WERI-Rb-1 (cell line): ENCODE results near the gene PPP1R17.

Source experiments
- DNase-seq: peaks from one replicate; pipeline ENCODE4 v3.0.0-alpha.2; 2020
- H3K27ac ChIP-seq: fragments of 250-450 bp; sonication (Bioruptor Pico); 2 replicates; pipeline ENCODE4 v1.5.1; 2020; ENCODE audit warnings: mild to moderate bottlenecking, moderate library complexity
- H3K27me3 ChIP-seq: fragments of 250-450 bp; sonication (Bioruptor Pico); 2 replicates; pipeline ENCODE4 v1.5.1; 2021; ENCODE audit warnings: mild to moderate bottlenecking, low read depth, moderate library complexity; ENCODE audit not compliant: insufficient read depth, severe bottlenecking
- H3K36me3 ChIP-seq: fragments of 250-450 bp; sonication (Bioruptor Pico); 2 replicates; pipeline ENCODE4 v1.5.1; 2020; ENCODE audit warnings: mild to moderate bottlenecking, moderate library complexity
- H3K4me3 ChIP-seq: 2 replicates; pipeline ENCODE4 v1.5.1; 2011; ENCODE audit warnings: low read depth, mild to moderate bottlenecking, control low read depth, low read length
- H3K9me3 ChIP-seq: fragments of 250-450 bp; sonication (Bioruptor Pico); 2 replicates; pipeline ENCODE4 v1.5.1; 2021; ENCODE audit warnings: mild to moderate bottlenecking, moderate library complexity; ENCODE audit not compliant: severe bottlenecking
- TF ChIP-seq, protein P1 (sequence below): IDR thresholded peaks from 2 replicates; pipeline ENCODE4 v1.5.1; 2011; ENCODE audit warnings: low read depth, mild to moderate bottlenecking, control low read depth, inconsistent platforms, low read length

PPP1R17 gene

DNA sequence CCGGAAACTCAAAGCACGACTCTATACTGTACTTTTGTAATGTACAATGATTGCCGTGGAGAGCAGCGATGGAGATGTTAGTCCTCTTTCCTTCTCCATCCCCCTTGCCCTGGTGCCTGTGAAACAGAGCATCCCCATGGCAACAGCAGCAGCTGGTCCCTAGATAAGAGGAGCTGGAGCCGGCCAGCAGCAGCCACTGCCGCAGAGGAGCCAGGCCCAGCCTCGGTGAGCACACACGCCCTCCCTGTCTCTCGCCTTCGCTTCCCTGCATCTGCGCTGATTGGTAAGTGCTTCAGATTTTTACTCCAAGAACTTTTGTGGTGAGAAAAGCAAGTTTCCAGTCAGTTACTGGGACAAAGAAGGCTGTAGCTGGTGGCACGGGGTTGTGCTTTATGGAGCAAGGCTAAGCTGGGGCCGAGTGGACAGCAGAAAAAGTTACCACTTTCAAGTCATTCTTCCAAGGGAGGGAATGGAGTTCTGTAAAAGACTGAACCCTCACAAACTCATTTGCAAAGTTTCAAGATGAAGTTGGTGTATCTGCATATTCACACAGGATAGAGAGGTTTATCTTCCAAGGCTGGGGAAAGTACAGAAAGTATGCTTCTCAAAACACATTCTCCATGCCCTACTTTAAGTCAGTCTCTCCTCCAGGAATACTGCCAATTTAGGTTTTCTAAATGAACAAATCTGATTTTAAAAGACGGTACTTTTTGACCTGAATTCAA lies at the start of gene PPP1R17:
Gene PPP1R17, plus strand, starts transcription at position 192 of the 725 bp plus-strand sequence. CDS start 5,227 bp downstream, outside the sequence.
- no peaks in the 10 kb centered on the region for H3K27me3 ChIP-seq
- H3K4me3 ChIP-seq = no peak within 1 kb of the TSS
- H3K27ac ChIP-seq = no peak within 1 kb of the TSS
- TF ChIP-seq, protein P1, sequence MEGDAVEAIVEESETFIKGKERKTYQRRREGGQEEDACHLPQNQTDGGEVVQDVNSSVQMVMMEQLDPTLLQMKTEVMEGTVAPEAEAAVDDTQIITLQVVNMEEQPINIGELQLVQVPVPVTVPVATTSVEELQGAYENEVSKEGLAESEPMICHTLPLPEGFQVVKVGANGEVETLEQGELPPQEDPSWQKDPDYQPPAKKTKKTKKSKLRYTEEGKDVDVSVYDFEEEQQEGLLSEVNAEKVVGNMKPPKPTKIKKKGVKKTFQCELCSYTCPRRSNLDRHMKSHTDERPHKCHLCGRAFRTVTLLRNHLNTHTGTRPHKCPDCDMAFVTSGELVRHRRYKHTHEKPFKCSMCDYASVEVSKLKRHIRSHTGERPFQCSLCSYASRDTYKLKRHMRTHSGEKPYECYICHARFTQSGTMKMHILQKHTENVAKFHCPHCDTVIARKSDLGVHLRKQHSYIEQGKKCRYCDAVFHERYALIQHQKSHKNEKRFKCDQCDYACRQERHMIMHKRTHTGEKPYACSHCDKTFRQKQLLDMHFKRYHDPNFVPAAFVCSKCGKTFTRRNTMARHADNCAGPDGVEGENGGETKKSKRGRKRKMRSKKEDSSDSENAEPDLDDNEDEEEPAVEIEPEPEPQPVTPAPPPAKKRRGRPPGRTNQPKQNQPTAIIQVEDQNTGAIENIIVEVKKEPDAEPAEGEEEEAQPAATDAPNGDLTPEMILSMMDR = no peak
- H3K9me3 ChIP-seq = no peaks in the 10 kb centered on the region
- DNase-seq = no peak
- no peaks in the 10 kb centered on the region for H3K36me3 ChIP-seq

DNA sequence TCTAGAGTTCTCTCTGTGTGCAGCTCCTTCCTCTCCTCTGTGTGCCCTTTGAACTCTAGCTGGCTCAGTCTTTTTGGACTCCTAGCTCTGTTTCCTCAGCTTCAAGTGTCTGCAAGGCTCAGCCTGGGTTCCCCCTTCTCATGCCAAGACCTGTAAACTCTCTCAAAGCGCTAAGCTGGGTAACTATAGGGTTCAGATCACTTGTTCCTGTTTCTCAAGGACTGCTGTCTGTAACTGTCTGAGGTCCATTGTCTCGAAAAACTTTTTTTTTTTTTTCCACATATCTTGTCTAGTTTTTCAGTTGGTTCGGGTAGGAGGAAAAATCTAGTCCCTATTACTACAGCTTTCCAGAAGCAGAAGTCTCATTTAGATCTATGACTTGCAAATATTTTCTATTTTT lies 46.6 kb upstream of the PPP1R17 start:
- Histone ChIP-seq H3K36me3 (no peaks in the 10 kb centered on the region), H3K4me3 (no peak overlapping the region), H3K27me3 (peaks cover 5% of the 10 kb centered on the region), H3K9me3 (no peaks in the 10 kb centered on the region), H3K27ac (no peak overlapping the region)
- TF ChIP-seq, protein P1 = no peak
- no peak for DNase-seq

DNA sequence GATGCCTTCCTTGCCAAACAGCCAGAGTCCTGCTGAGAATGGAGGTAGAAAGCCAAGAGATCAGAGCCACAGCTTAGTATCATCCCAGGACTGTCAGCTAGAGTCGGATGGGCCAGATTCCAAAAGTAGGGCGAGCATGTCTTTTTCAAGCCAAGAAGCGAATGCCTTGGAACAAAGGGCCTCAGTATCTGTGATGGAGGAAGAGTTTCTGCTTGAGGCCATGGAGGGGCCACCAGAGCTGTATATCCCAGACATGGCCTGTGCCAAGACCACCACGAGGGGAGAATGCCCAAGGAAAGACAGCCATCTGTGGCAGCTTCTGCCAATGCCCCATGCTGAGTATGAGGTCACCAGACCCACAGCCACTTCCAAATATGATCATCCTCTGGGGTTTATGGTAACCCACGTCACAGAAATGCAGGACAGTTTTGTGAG lies 44.3 kb upstream of the PPP1R17 start:
- Histone ChIP-seq H3K27me3 (peaks cover 10% of the 10 kb centered on the region), H3K36me3 (no peaks in the 10 kb centered on the region), H3K27ac (no peak overlapping the region), H3K9me3 (no peaks in the 10 kb centered on the region), H3K4me3 (no peak overlapping the region)
- no peak for DNase-seq
- TF ChIP-seq, protein P1 = no peak

DNA sequence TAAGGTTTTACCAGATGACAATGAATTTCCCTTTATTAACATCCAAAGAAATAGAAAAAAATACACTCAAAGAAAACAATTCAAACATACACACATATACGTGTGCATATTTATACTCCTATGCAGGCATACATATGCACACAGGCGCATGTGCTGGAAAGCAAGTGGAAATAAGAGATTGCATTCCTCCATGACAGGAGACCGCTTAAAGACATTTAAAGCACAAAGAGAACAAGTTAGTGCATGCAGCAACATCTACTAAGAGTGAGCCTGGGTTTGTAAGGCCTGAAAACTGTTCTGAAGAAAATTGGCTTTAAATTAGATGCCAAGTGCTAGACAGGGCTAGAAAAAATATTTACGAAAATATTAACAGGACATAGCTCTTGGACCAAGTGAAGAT lies 40.1 kb upstream of the PPP1R17 start:
- Histone ChIP-seq H3K4me3 (no peak overlapping the region), H3K27ac (no peak overlapping the region), H3K27me3 (peaks cover 8% of the 10 kb centered on the region), H3K9me3 (no peaks in the 10 kb centered on the region), H3K36me3 (no peaks in the 10 kb centered on the region)
- DNase-seq = no peak
- TF ChIP-seq, protein P1 = no peak

DNA sequence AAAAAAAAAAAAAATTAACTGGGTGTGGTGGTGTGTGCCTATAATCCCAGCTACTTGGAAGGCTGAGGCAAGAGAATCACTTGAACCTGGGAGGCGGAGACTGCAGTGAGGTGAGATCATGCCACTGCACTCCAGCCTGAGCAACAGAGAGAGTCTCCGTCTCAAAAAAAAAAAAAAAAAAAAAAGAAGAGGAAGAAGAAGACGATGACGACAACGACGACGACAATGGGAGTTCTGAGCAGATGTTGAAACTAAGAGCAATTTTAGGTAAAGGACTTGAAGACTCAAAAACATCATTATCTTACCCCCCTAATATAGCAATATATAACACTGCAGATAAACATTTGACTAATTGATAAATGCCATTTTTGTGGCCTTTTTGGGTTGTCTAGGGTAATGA lies 39.5 kb upstream of the PPP1R17 start:
- Histone ChIP-seq H3K27ac (no peak overlapping the region), H3K9me3 (no peaks in the 10 kb centered on the region), H3K36me3 (no peaks in the 10 kb centered on the region), H3K27me3 (peaks cover 7% of the 10 kb centered on the region), H3K4me3 (no peak overlapping the region)
- no peak for DNase-seq
- TF ChIP-seq, protein P1 = no peak

DNA sequence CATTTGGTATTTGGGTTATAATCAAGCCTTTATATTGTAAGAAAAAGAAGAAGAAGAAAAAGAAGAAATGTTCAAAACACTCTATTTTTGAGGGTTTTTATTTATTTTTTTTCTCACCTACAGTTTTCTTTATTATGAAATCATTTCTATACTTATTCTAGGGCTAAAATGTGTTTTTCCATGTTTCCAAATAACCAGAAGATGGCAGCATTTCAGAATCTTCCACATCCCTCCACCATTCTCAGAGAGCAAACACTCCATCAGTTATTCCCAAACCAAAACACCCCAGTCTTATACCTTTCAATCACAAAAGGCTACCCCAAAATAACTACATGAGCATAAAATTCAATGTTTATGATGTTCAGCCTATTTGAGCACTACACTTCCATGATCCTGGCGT lies 38.7 kb upstream of the PPP1R17 start:
- no peak for DNase-seq
- Histone ChIP-seq H3K27me3 (peaks cover 6% of the 10 kb centered on the region), H3K4me3 (no peak overlapping the region), H3K36me3 (no peaks in the 10 kb centered on the region), H3K9me3 (no peaks in the 10 kb centered on the region), H3K27ac (no peak overlapping the region)
- TF ChIP-seq, protein P1 = peak; percentile 22; the same call in 1 of the 2 replicates
